GM12878 (cell line): ENCODE measurements around the gene CAPN8. TPM values are rescaled to one million over a fixed set of nuclear protein-coding genes. Genes with fewer than 3 reads are reported as not detected.
A peak's percentile ranks its signal among the peaks of the same experiment; 100 is the strongest.

Source experiments
- CHD2 ChIP-seq: IDR thresholded peaks from 2 replicates; pipeline ENCODE4 v1.6.1; 2011; ENCODE audit warnings: low read depth, low read length, improper control_type of control experiment, borderline replicate concordance
- CREB1 ChIP-seq: IDR thresholded peaks from 2 replicates; pipeline ENCODE4 v1.6.1; 2012; ENCODE audit warnings: low read depth, mild to moderate bottlenecking, inconsistent platforms
- FOXM1 ChIP-seq: IDR thresholded peaks from 2 replicates; pipeline ENCODE4 v1.6.1; 2012; ENCODE audit warnings: low read depth, mild to moderate bottlenecking, inconsistent platforms, low read length, moderate library complexity
- GATAD2B ChIP-seq: fragments of 450-650 bp; conservative IDR thresholded peaks from 2 replicates; pipeline ENCODE4 v1.6.1; 2017; ENCODE audit warnings: low read depth, mild to moderate bottlenecking, moderate library complexity
- HDGF ChIP-seq: fragments of 450-650 bp; IDR thresholded peaks from 2 replicates; pipeline ENCODE4 v1.6.1; 2016; ENCODE audit warnings: antibody characterized with exemption
- JUND ChIP-seq: IDR thresholded peaks from 2 replicates; pipeline ENCODE4 v1.6.1; 2012; ENCODE audit warnings: low read depth, mild to moderate bottlenecking, low read length, improper control_type of control experiment, moderate library complexity
- MEF2B ChIP-seq: fragments of 450-650 bp; IDR thresholded peaks from 2 replicates; pipeline ENCODE4 v1.6.1; 2018; ENCODE audit warnings: mild to moderate bottlenecking, moderate library complexity; ENCODE audit not compliant: partially characterized antibody, poor library complexity, severe bottlenecking
- SREBF1 ChIP-seq: IDR thresholded peaks from 2 replicates; pipeline ENCODE4 v1.6.1; 2012; ENCODE audit warnings: mild to moderate bottlenecking, low read length
- SUZ12 ChIP-seq: fragments of 200-600 bp; sonication (generic); IDR thresholded peaks from one replicate; pipeline ENCODE4 v1.6.1; 2018; ENCODE audit warnings: antibody characterized with exemption, mild to moderate bottlenecking; ENCODE audit not compliant: unreplicated experiment
- ZZZ3 ChIP-seq: IDR thresholded peaks from 2 replicates; pipeline ENCODE4 v1.6.1; 2011; ENCODE audit warnings: low read depth; ENCODE audit not compliant: control insufficient read depth, insufficient read length
- polyA plus RNA-seq, 11 experiments: library from polyadenylated mRNA; depleted of rRNA in 4 of 11; unstranded in 6 of 11; stranded (reverse) in 5 of 11; fragments of >200 nt; fragmentation: Nextera tagmentation in 4 of 11; fragmentation: Illumina TruSeq in 1 of 11; extraction: Ambion mirVana in 4 of 11; extraction: Trizol in 1 of 11; gene quantifications; 1 replicate in 1 of 11; 2 replicates in 10 of 11; pipeline versions ENCODE4 v1.2.1 to v1.2.3, GENCODE V29; 2011 to 2016; ENCODE audit warnings: inconsistent platforms in 2 of 11, missing spikeins in 2 of 11, low read depth in 1 of 11
- total RNA-seq, 4 experiments: library from RNA; depleted of rRNA in 3 of 4; stranded (reverse); fragments of >200 nt in 3 of 4; fragmentation: Illumina TruSeq in 1 of 4; extraction: Trizol in 1 of 4; gene quantifications; 2 replicates each; pipeline versions ENCODE4 v1.2.1 to v1.2.3, GENCODE V29; 2013 to 2021
- TF ChIP-seq, protein P1 (sequence below): fragments of 450-650 bp; IDR thresholded peaks from 2 replicates; pipeline ENCODE4 v1.6.1; 2017; ENCODE audit warnings: low read depth, mild to moderate bottlenecking, moderate library complexity
- TF ChIP-seq, protein P2 (sequence below): IDR thresholded peaks from 2 replicates; pipeline ENCODE4 v1.6.1; 2012; ENCODE audit warnings: low read depth, low read length, improper control_type of control experiment
- TF ChIP-seq, protein P3 (sequence below): IDR thresholded peaks from 2 replicates; pipeline ENCODE4 v1.6.1; 2012; ENCODE audit warnings: low read depth, low read length, improper control_type of control experiment
- TF ChIP-seq, protein P4 (sequence below): fragments of 450-650 bp; formaldehyde crosslinking; IDR thresholded peaks from 2 replicates; pipeline ENCODE4 v1.4.0; 2022; ENCODE audit warnings: mild to moderate bottlenecking, moderate library complexity

CAPN8 gene
- total and polyA plus RNA-seq, 10 of the 15 experiments (the other 5 are each of a cell fraction or from before 2014, with no cell fraction given), result 6.4 to 30.7 (median 12.3) TPM

DNA sequence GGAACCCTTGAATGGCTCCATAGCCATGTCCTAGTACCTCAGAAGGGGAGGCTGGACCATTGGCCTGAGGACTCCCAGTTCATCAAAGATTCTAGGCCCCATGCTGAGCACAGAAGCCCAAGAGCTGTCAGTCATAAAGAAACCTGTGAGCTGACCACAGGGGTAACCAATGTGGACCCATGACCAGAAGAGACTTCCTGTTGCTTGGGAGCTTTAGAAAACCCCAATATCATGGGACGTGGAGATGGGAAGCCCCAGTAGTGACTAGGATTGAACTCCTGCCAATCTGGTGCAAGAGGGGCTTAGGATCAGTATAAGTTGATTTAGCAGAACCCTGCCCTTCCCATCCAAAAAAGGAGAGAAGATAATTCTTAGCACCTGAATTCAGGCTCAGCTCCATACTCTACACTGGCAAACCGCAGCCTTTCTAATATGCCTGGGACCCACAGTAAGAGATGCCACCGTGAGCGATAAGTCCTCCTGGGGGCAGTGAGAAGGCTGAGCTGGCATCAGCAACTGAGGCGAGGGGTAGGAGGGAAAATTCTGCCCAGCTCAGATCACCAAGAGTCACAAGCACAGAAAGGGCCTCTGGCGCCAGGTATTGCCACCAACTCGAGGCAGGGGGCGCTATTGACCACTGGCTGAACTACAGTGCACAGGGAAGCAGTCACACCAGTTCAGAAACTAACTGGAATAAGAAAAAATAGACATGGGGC is 108.9 kb downstream of the CAPN8 start (continued):
- TF ChIP-seq, protein P1, sequence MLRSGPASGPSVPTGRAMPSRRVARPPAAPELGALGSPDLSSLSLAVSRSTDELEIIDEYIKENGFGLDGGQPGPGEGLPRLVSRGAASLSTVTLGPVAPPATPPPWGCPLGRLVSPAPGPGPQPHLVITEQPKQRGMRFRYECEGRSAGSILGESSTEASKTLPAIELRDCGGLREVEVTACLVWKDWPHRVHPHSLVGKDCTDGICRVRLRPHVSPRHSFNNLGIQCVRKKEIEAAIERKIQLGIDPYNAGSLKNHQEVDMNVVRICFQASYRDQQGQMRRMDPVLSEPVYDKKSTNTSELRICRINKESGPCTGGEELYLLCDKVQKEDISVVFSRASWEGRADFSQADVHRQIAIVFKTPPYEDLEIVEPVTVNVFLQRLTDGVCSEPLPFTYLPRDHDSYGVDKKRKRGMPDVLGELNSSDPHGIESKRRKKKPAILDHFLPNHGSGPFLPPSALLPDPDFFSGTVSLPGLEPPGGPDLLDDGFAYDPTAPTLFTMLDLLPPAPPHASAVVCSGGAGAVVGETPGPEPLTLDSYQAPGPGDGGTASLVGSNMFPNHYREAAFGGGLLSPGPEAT, result peak; percentile 94
- TF ChIP-seq JUND, result peak; percentile 61; the same call in 1 of the 2 replicates
- TF ChIP-seq MEF2B, result peak; percentile 55
- TF ChIP-seq ZZZ3, result no peak
- TF ChIP-seq GATAD2B, result peak; percentile 84
- TF ChIP-seq SREBF1, result no peak
- peak; percentile 54; the same call in 1 of the 2 replicates for TF ChIP-seq CREB1
- TF ChIP-seq SUZ12, result no peak
- TF ChIP-seq CHD2, result no peak
- TF ChIP-seq, protein P2, sequence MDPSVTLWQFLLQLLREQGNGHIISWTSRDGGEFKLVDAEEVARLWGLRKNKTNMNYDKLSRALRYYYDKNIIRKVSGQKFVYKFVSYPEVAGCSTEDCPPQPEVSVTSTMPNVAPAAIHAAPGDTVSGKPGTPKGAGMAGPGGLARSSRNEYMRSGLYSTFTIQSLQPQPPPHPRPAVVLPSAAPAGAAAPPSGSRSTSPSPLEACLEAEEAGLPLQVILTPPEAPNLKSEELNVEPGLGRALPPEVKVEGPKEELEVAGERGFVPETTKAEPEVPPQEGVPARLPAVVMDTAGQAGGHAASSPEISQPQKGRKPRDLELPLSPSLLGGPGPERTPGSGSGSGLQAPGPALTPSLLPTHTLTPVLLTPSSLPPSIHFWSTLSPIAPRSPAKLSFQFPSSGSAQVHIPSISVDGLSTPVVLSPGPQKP, result no peak
- TF ChIP-seq FOXM1, result peak; percentile 72; the same call in 1 of the 2 replicates
- TF ChIP-seq, protein P3, sequence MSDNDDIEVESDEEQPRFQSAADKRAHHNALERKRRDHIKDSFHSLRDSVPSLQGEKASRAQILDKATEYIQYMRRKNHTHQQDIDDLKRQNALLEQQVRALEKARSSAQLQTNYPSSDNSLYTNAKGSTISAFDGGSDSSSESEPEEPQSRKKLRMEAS, result no peak
- no peak for TF ChIP-seq HDGF
- TF ChIP-seq, protein P4, sequence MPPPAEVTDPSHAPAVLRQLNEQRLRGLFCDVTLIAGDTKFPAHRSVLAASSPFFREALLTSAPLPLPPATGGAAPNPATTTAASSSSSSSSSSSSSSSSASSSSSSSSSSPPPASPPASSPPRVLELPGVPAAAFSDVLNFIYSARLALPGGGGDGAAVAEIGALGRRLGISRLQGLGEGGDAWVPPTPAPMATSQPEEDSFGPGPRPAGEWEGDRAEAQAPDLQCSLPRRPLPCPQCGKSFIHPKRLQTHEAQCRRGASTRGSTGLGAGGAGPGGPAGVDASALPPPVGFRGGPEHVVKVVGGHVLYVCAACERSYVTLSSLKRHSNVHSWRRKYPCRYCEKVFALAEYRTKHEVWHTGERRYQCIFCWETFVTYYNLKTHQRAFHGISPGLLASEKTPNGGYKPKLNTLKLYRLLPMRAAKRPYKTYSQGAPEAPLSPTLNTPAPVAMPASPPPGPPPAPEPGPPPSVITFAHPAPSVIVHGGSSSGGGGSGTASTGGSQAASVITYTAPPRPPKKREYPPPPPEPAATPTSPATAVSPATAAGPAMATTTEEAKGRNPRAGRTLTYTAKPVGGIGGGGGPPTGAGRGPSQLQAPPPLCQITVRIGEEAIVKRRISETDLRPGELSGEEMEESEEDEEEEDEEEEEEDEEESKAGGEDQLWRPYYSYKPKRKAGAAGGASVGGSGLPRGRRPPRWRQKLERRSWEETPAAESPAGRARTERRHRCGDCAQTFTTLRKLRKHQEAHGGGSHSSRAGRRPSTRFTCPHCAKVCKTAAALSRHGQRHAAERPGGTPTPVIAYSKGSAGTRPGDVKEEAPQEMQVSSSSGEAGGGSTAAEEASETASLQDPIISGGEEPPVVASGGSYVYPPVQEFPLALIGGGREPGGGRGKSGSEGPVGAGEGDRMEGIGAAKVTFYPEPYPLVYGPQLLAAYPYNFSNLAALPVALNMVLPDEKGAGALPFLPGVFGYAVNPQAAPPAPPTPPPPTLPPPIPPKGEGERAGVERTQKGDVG (CRISPR knock-in tag), result no peak
